ENCODE data around the gene IFIT1.
"Not testable (repeated sequence)": the region's sequence is repeated elsewhere in the genome, so short reads cannot be mapped to it uniquely, and the experiment has no call there.

IFIT1 gene

GRCh38 chr10:89367529-89367928 lies 24.9 kb upstream of the IFIT1 start:
- peak; percentile 66 for DNase-seq (ENCODE audit: low spot score)

- DNase-seq (ENCODE audit: low spot score): no peak
Observed at GRCh38 chr10:89368129-89368528, 24.3 kb upstream of the IFIT1 start.

- DNase-seq (ENCODE audit: low spot score): peak; percentile 33
Observed at GRCh38 chr10:89369156-89370105, 23.0 kb upstream of the IFIT1 start.

- no peak for DNase-seq (ENCODE audit: low spot score)
Observed at GRCh38 chr10:89371079-89371478, 21.3 kb upstream of the IFIT1 start.

GRCh38 chr10:89371987-89372386 lies 20.4 kb upstream of the IFIT1 start:
- no peak for DNase-seq (ENCODE audit: low spot score)

GRCh38 chr10:89373916-89374711 lies 18.3 kb upstream of the IFIT1 start:
- DNase-seq (ENCODE audit: low spot score): no peak

- no peak for DNase-seq (ENCODE audit: low spot score)
Observed at GRCh38 chr10:89374713-89375141, 17.7 kb upstream of the IFIT1 start.

- no peak for DNase-seq (ENCODE audit: low spot score)
Observed at GRCh38 chr10:89377705-89378637, 14.5 kb upstream of the IFIT1 start, which contains the start of gene IFIT1B. TSS of gene IFIT1B (plus strand) at chr10:89378056. CDS start at chr10:89378136, 80 bp downstream.

GRCh38 chr10:89379103-89379502 lies 13.3 kb upstream of the IFIT1 start:
- no peak for DNase-seq (ENCODE audit: low spot score)

GRCh38 chr10:89382757-89383156 lies 9.7 kb upstream of the IFIT1 start:
- DNase-seq (ENCODE audit: low spot score): no peak

GRCh38 chr10:89384474-89385340 lies 7.7 kb upstream of the IFIT1 start:
- no peak for DNase-seq (ENCODE audit: low spot score)

GRCh38 chr10:89388806-89389205 lies 3.6 kb upstream of the IFIT1 start:
- DNase-seq (ENCODE audit: low spot score): no peak

- peak; percentile 31 for DNase-seq (ENCODE audit: low spot score)
Observed at GRCh38 chr10:89389254-89389653, 3.2 kb upstream of the IFIT1 start.

GRCh38 chr10:89390476-89391225 lies 1.8 kb upstream of the IFIT1 start:
- DNase-seq (ENCODE audit: low spot score): no peak

GRCh38 chr10:89391226-89391576 lies 1.2 kb upstream of the IFIT1 start:
- not testable (repeated sequence) for DNase-seq (ENCODE audit: low spot score)

- no peak for DNase-seq (ENCODE audit: low spot score)
Observed at GRCh38 chr10:89392974-89393373, 551 bp downstream of the IFIT1 start.

GRCh38 chr10:89393898-89394297 lies 1.5 kb downstream of the IFIT1 start:
- no peak for DNase-seq (ENCODE audit: low spot score)

GRCh38 chr10:89395141-89395540 lies 2.7 kb downstream of the IFIT1 start:
- no peak for DNase-seq (ENCODE audit: low spot score)

GRCh38 chr10:89398003-89398749 lies 5.8 kb downstream of the IFIT1 start:
- DNase-seq (ENCODE audit: low spot score): no peak

All from CD4-positive, alpha-beta T cell treated with Interleukin-15 for 4 hours (primary cell).